ENCODE data around the gene CEP164. TPM values are rescaled to one million over a fixed set of nuclear protein-coding genes. Genes with fewer than 3 reads are reported as not detected.

The CEP164 gene
- total and polyA plus RNA-seq, 9 of the 15 experiments (the other 6 are each of a cell fraction or from before 2014, with no cell fraction given) = 2.1 to 16.5 (median 10.4) TPM

DNA sequence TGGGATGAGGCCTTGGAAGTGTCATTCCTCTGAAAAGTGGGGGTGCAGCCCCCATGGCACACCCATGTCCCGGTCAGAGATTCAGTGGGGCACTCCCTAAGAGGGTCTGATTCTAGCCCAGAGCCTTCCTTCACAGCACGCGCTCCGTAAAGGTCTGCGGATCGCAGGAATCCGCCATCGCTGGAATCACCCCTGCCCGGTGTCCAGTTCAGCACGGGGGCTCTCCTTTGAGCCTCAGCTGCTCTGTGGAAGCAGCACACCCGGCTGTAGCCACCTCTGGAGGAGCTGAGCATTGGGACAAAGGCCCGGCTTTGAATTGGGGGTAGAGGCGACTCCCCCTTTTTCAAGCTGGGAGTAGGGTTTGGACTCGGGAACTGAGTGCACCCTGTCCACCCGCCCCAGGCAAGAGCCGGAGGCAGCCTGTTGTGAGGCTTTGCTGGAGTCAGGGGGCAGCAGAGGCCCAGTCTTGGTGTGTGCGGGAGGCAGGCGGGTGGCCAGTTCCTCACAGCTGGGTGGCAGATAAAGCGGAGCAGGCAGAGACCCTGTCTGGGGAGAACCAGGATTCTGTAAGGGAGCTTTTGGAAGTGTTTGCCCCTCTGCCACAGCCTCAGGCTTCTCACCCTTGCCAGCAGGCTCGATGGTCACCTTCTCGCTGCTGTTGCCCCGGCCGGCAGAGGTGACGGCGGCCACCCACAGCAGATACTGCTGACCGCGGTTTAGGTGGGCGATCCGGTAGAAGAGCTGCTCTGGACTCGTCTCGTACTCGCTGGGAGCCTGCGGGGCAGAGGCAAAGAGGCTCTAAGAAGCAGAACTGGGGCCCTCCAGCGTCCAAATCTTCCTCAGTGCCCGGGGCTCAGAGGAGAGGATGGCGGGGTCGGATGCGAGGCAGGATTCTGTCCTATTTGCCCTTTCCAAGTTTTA is 115.9 kb downstream of the CEP164 start (continued):
- TF ChIP-seq, protein P1, sequence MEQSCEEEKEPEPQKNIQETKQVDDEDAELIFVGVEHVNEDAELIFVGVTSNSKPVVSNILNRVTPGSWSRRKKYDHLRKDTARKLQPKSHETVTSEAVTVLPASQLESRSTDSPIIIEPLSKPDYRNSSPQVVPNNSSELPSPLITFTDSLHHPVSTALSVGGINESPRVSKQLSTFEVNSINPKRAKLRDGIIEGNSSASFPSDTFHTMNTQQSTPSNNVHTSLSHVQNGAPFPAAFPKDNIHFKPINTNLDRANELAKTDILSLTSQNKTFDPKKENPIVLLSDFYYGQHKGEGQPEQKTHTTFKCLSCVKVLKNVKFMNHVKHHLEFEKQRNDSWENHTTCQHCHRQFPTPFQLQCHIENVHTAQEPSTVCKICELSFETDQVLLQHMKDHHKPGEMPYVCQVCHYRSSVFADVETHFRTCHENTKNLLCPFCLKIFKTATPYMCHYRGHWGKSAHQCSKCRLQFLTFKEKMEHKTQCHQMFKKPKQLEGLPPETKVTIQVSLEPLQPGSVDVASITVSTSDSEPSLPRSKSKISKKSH (CRISPR knock-in tag; IDR thresholded peaks at IDR 0.05) = no peak
- TF ChIP-seq THRAP3 (IDR thresholded peaks at IDR 0.05; ENCODE audit: borderline replicate concordance) (no peak), YY1 (IDR thresholded peaks at IDR 0.05; ENCODE audit: borderline replicate concordance in 1 of 3, control insufficient read depth in 1 of 3, extremely low read depth in 1 of 3, insufficient read depth in 3 of 3, insufficient read length in 1 of 3, insufficient replicate concordance in 2 of 3, low read depth in 1 of 3, low read length in 2 of 3) (peak in 1 of 3 experiments; percentile 10), SMC3 (conservative IDR thresholded peaks at IDR 0.05; ENCODE audit: insufficient read depth, low read depth, low read length) (peak; percentile 63), NFATC3 (IDR thresholded peaks at IDR 0.05) (no peak), GABPB1 (CRISPR knock-in tag; IDR thresholded peaks at IDR 0.05) (no peak; the same call in 1 of the 2 replicates), DACH1 (IDR thresholded peaks at IDR 0.05; ENCODE audit: partially characterized antibody) (peak; percentile 26), MECOM (CRISPR knock-in tag; IDR thresholded peaks at IDR 0.05) (no peak), STAG1 (CRISPR knock-in tag; IDR thresholded peaks at IDR 0.05; ENCODE audit: borderline replicate concordance) (peak; percentile 58; the same call in 1 of the 2 replicates), CCNT2 (IDR thresholded peaks at IDR 0.05; ENCODE audit: borderline replicate concordance, extremely low read depth, insufficient read length, low read depth, low read length) (no peak), RBM14 (IDR thresholded peaks at IDR 0.05; ENCODE audit: borderline replicate concordance, insufficient read depth, low read depth, low read length) (no peak)
- TF ChIP-seq, protein P2, sequence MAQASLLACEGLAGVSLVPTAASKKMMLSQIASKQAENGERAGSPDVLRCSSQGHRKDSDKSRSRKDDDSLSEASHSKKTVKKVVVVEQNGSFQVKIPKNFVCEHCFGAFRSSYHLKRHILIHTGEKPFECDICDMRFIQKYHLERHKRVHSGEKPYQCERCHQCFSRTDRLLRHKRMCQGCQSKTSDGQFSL (CRISPR knock-in tag; IDR thresholded peaks at IDR 0.05) = no peak
- TF ChIP-seq, protein P2 (tag; IDR thresholded peaks at IDR 0.05) = no peak
- TF ChIP-seq, protein P3, sequence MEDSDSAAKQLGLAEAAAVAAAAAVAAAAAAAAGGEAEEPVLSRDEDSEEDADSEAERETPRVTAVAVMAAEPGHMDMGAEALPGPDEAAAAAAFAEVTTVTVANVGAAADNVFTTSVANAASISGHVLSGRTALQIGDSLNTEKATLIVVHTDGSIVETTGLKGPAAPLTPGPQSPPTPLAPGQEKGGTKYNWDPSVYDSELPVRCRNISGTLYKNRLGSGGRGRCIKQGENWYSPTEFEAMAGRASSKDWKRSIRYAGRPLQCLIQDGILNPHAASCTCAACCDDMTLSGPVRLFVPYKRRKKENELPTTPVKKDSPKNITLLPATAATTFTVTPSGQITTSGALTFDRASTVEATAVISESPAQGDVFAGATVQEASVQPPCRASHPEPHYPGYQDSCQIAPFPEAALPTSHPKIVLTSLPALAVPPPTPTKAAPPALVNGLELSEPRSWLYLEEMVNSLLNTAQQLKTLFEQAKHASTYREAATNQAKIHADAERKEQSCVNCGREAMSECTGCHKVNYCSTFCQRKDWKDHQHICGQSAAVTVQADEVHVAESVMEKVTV (CRISPR knock-in tag; IDR thresholded peaks at IDR 0.05) = peak; percentile 74
- TF ChIP-seq, protein P4, sequence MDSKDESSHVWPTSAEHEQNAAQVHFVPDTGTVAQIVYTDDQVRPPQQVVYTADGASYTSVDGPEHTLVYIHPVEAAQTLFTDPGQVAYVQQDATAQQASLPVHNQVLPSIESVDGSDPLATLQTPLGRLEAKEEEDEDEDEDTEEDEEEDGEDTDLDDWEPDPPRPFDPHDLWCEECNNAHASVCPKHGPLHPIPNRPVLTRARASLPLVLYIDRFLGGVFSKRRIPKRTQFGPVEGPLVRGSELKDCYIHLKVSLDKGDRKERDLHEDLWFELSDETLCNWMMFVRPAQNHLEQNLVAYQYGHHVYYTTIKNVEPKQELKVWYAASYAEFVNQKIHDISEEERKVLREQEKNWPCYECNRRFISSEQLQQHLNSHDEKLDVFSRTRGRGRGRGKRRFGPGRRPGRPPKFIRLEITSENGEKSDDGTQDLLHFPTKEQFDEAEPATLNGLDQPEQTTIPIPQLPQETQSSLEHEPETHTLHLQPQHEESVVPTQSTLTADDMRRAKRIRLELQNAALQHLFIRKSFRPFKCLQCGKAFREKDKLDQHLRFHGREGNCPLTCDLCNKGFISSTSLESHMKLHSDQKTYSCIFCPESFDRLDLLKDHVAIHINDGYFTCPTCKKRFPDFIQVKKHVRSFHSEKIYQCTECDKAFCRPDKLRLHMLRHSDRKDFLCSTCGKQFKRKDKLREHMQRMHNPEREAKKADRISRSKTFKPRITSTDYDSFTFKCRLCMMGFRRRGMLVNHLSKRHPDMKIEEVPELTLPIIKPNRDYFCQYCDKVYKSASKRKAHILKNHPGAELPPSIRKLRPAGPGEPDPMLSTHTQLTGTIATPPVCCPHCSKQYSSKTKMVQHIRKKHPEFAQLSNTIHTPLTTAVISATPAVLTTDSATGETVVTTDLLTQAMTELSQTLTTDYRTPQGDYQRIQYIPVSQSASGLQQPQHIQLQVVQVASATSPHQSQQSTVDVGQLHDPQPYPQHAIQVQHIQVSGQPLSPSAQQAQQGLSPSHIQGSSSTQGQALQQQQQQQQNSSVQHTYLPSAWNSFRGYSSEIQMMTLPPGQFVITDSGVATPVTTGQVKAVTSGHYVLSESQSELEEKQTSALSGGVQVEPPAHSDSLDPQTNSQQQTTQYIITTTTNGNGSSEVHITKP (IDR thresholded peaks at IDR 0.05; ENCODE audit: partially characterized antibody) = no peak
- TF ChIP-seq, protein P5, sequence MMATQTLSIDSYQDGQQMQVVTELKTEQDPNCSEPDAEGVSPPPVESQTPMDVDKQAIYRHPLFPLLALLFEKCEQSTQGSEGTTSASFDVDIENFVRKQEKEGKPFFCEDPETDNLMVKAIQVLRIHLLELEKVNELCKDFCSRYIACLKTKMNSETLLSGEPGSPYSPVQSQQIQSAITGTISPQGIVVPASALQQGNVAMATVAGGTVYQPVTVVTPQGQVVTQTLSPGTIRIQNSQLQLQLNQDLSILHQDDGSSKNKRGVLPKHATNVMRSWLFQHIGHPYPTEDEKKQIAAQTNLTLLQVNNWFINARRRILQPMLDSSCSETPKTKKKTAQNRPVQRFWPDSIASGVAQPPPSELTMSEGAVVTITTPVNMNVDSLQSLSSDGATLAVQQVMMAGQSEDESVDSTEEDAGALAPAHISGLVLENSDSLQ (IDR thresholded peaks at IDR 0.05) = no peak
